ENCODE results near the gene TVP23C.

DNA sequence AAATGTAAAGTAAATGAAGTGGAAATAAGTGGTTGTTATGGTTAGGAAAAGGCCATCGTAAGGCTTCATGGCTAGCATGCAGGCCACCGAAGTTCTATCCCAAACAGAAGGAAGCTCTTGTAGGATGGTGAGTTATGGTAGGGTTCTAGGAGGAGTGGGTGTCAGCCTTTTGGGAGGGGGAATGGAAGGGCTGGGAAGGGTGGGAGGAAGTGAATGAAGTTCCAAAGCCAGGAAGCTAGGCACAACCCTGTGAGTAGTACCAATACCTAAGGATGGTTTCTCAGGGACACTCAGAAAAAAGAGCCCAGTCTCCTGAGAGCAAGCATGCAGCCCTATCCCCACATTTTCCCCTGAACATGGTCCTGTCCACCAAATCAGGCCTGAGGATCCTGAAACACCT is 59.6 kb downstream of the TVP23C start:
- TF ChIP-seq CTCF (IDR thresholded peaks at IDR 0.05) (no peak), POLR2A (IDR thresholded peaks at IDR 0.05) (no peak)

All from gastroesophageal sphincter (tissue), 3 donors.